ENCODE measurements around the gene EPHA5.
A peak's percentile ranks its signal among the peaks of the same experiment; 100 is the strongest.

EPHA5 gene

DNA sequence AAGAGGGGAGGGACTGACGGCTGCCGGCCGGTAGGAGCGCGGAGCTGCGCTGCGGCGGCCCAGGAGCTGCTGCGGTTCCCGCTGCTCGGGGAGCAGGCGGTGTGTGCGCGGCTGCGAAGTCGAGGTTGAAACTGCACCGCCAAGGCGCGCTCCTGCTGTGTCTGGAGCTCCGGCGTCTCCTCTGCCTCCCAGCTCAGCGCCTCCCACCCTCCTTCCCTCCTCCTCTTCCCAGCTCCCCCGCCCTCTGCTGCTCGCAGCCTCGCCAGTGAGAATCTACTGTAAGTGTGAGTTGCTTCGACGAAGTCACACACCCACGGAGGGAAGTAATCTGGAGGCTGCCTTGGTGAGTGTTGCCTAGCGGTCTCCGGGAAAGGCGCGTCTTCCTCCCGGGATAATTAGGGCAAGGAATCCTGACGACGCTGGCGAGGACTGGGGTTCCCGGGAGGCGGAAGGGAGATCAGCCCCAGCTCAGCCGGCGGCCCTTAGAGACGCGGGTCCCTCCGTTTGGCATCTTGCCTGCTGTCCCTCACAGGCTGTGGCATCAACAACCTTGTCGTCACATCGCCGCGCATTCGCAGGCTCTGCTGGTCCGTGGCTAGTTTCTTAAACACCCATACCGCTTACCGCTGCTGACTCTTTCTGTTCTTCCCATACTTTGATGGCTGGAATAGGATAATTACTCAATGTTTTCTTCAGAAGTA lies at the start of gene EPHA5:
EPHA5 (minus strand) TSS at position 159 of the 701 bp plus-strand sequence. CDS start 747 bp downstream, outside the sequence.
- Histone ChIP-seq H3K4me1 (ENCODE audit: control insufficient read depth, insufficient read depth, low read length) (peaks cover 9% of the 10 kb centered on the region), H3K36me3 (ENCODE audit: control insufficient read depth, insufficient read depth, low read length) (no peaks in the 10 kb centered on the region), H3K4me3 (ENCODE audit: low read length) (peak within 1 kb of the TSS; percentile 27), H3K9ac (ENCODE audit: low read length) (no peak within 1 kb of the TSS), H3K9me3 (ENCODE audit: control insufficient read depth, low read length) (no peaks in the 10 kb centered on the region), H3K27me3 (ENCODE audit: control insufficient read depth, insufficient read depth, low read length) (peaks cover 43% of the 10 kb centered on the region)

DNA sequence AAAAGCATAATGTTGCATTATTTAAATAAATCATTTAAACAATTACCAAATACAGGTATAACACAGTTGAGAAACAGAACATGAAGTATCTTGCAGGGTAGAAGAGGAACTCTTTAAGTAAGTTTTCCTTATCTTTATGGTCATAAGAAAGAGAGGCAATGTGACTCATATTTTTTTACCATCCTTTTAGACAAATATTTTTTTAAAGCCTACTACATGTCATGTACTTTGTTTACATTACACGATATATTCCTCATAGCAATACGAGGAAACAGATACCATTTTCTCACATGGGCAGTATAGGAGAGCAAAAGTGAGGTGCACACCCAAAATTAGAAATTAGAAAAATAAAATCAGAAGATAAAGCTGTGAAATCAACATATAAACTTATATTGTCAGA lies 49.3 kb upstream of the EPHA5 start:
- no peaks in the 10 kb centered on the region for H3K36me3 ChIP-seq (ENCODE audit: control insufficient read depth, insufficient read depth, low read length)
- no peak overlapping the region for H3K4me3 ChIP-seq (ENCODE audit: low read length)
- H3K27me3 ChIP-seq (ENCODE audit: control insufficient read depth, insufficient read depth, low read length): no peaks in the 10 kb centered on the region
- H3K4me1 ChIP-seq (ENCODE audit: control insufficient read depth, insufficient read depth, low read length): no peaks in the 10 kb centered on the region
- H3K9ac ChIP-seq (ENCODE audit: low read length): no peak overlapping the region
- no peaks in the 10 kb centered on the region for H3K9me3 ChIP-seq (ENCODE audit: control insufficient read depth, low read length)

DNA sequence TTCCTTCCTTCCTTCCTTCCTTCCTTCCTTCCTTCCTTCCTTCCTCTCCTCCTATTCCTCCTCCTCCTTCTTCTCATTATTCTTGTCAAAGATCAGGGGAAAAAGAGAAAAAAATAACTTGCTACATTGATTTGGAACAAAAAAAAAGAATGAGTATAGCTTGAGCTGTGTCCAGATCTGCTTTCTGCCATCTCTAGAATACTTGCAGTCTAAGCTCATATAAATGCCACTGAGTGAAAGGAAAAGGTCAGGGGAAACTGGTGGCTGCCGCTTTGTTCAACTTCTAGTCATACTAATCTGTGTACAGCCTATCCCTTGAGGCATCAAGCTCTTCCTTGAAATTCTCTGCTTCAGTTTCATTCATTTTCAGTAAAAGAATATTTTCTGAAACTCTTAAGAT lies 28.3 kb upstream of the EPHA5 start:
- H3K9ac ChIP-seq (ENCODE audit: low read length): no peak overlapping the region
- H3K4me1 ChIP-seq (ENCODE audit: control insufficient read depth, insufficient read depth, low read length): no peaks in the 10 kb centered on the region
- H3K27me3 ChIP-seq (ENCODE audit: control insufficient read depth, insufficient read depth, low read length): no peaks in the 10 kb centered on the region
- H3K4me3 ChIP-seq (ENCODE audit: low read length): no peak overlapping the region
- H3K9me3 ChIP-seq (ENCODE audit: control insufficient read depth, low read length): no peaks in the 10 kb centered on the region
- no peaks in the 10 kb centered on the region for H3K36me3 ChIP-seq (ENCODE audit: control insufficient read depth, insufficient read depth, low read length)

DNA sequence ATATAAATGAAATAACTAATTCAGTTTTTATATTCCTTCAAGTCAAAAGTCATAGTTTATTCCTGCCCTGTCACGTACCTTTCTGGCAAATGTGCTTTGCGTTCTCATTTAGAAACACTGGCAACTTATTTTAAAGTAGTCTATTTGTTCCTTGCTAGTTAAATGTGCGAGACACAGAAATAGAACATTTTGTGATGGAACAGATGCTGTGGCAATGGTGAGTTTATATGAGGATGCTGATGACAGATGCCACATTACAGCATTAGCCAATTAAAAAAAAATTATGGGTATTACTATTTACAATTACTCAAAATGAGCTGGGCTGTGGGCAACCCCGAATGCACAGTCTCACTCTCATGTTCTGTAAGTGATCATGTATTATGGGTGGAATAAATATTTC lies 26.1 kb upstream of the EPHA5 start:
- no peak overlapping the region for H3K4me3 ChIP-seq (ENCODE audit: low read length)
- H3K27me3 ChIP-seq (ENCODE audit: control insufficient read depth, insufficient read depth, low read length): no peaks in the 10 kb centered on the region
- H3K36me3 ChIP-seq (ENCODE audit: control insufficient read depth, insufficient read depth, low read length): no peaks in the 10 kb centered on the region
- H3K9me3 ChIP-seq (ENCODE audit: control insufficient read depth, low read length): no peaks in the 10 kb centered on the region
- no peaks in the 10 kb centered on the region for H3K4me1 ChIP-seq (ENCODE audit: control insufficient read depth, insufficient read depth, low read length)
- no peak overlapping the region for H3K9ac ChIP-seq (ENCODE audit: low read length)

- Histone ChIP-seq H3K4me3 (ENCODE audit: low read length) (no peak overlapping the region), H3K36me3 (ENCODE audit: control insufficient read depth, insufficient read depth, low read length) (no peaks in the 10 kb centered on the region), H3K9me3 (ENCODE audit: control insufficient read depth, low read length) (no peaks in the 10 kb centered on the region), H3K27me3 (ENCODE audit: control insufficient read depth, insufficient read depth, low read length) (peaks cover 43% of the 10 kb centered on the region), H3K9ac (ENCODE audit: low read length) (no peak overlapping the region), H3K4me1 (ENCODE audit: control insufficient read depth, insufficient read depth, low read length) (peaks cover 9% of the 10 kb centered on the region)
These were observed 1.1 kb upstream of the EPHA5 start for GRCh38 chr4:65671372-65671771.

GRCh38 chr4:65670020-65670330 lies 314 bp downstream of the EPHA5 start:
- H3K9me3 ChIP-seq (ENCODE audit: control insufficient read depth, low read length): no peaks in the 10 kb centered on the region

GRCh38 chr4:65669111-65670019 lies 924 bp downstream of the EPHA5 start:
- H3K9me3 ChIP-seq (ENCODE audit: control insufficient read depth, low read length): no peaks in the 10 kb centered on the region
- H3K4me1 ChIP-seq (ENCODE audit: control insufficient read depth, insufficient read depth, low read length): peaks cover 9% of the 10 kb centered on the region
- H3K36me3 ChIP-seq (ENCODE audit: control insufficient read depth, insufficient read depth, low read length): no peaks in the 10 kb centered on the region
- peaks cover 43% of the 10 kb centered on the region for H3K27me3 ChIP-seq (ENCODE audit: control insufficient read depth, insufficient read depth, low read length)
- H3K9ac ChIP-seq (ENCODE audit: low read length): no peak overlapping the region
- H3K4me3 ChIP-seq (ENCODE audit: low read length): peak overlapping the region; percentile 27

More at GRCh38 chr4:65670020-65670330, 314 bp downstream of the EPHA5 start:
- H3K27me3 ChIP-seq (ENCODE audit: control insufficient read depth, insufficient read depth, low read length): peaks cover 43% of the 10 kb centered on the region
- no peak overlapping the region for H3K9ac ChIP-seq (ENCODE audit: low read length)
- peaks cover 9% of the 10 kb centered on the region for H3K4me1 ChIP-seq (ENCODE audit: control insufficient read depth, insufficient read depth, low read length)
- H3K36me3 ChIP-seq (ENCODE audit: control insufficient read depth, insufficient read depth, low read length): no peaks in the 10 kb centered on the region
- H3K4me3 ChIP-seq (ENCODE audit: low read length): peak overlapping the region; percentile 27

DNA sequence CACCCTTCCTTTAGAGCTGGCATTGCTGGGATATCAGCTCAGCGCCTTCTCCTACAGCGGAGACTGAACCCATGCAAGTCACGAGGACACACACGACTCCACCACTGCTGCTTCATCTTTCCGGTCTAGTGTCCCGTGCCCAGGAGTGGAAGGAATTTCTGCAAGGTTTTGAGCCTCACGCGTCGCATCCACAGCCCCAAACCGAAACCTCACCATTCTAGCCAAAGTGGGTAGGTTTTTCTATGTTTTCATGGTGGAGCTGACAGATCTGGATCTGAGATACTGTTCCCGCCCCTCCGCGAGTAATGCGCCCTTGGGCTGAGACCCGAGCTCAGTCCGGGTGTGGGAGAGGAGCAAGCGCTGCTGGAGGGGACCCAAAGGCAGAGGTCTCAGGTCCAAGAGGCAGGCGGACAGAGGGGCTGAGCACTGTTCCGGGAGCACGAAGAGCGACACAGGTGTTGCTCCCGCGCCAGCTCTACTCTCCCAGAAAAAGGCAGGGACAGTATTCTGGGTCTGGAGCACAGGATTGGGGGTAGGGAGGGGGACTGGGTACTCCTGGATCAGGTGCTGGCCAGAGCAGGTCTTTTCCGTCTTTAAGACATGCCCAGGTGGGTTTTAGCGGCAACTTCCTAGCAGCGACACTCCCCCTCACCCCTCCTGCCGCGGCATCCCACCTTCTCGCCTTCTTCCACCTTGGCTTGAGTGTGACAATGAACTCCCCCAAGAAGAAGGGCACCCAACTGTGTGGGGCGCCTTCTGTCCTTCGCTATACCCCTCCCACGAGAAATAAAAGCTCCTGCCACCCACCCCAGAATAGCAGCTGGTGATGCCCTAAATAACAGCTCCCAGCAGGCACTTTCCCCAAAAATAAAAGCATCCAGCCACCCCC lies 1.8 kb downstream of the EPHA5 start:
- peaks cover 43% of the 10 kb centered on the region for H3K27me3 ChIP-seq (ENCODE audit: control insufficient read depth, insufficient read depth, low read length)
- no peak overlapping the region for H3K4me3 ChIP-seq (ENCODE audit: low read length)

GRCh38 chr4:65667506-65668041 lies 2.7 kb downstream of the EPHA5 start:
- peaks cover 9% of the 10 kb centered on the region for H3K4me1 ChIP-seq (ENCODE audit: control insufficient read depth, insufficient read depth, low read length)
- H3K9ac ChIP-seq (ENCODE audit: low read length): no peak overlapping the region
- H3K9me3 ChIP-seq (ENCODE audit: control insufficient read depth, low read length): no peaks in the 10 kb centered on the region
- peaks cover 43% of the 10 kb centered on the region for H3K27me3 ChIP-seq (ENCODE audit: control insufficient read depth, insufficient read depth, low read length)
- no peak overlapping the region for H3K4me3 ChIP-seq (ENCODE audit: low read length)
- no peaks in the 10 kb centered on the region for H3K36me3 ChIP-seq (ENCODE audit: control insufficient read depth, insufficient read depth, low read length)

More for the DNA sequence above, 1.8 kb downstream of the EPHA5 start:
- peaks cover 9% of the 10 kb centered on the region for H3K4me1 ChIP-seq (ENCODE audit: control insufficient read depth, insufficient read depth, low read length)
- H3K9ac ChIP-seq (ENCODE audit: low read length): no peak overlapping the region
- H3K9me3 ChIP-seq (ENCODE audit: control insufficient read depth, low read length): no peaks in the 10 kb centered on the region
- no peaks in the 10 kb centered on the region for H3K36me3 ChIP-seq (ENCODE audit: control insufficient read depth, insufficient read depth, low read length)

DNA sequence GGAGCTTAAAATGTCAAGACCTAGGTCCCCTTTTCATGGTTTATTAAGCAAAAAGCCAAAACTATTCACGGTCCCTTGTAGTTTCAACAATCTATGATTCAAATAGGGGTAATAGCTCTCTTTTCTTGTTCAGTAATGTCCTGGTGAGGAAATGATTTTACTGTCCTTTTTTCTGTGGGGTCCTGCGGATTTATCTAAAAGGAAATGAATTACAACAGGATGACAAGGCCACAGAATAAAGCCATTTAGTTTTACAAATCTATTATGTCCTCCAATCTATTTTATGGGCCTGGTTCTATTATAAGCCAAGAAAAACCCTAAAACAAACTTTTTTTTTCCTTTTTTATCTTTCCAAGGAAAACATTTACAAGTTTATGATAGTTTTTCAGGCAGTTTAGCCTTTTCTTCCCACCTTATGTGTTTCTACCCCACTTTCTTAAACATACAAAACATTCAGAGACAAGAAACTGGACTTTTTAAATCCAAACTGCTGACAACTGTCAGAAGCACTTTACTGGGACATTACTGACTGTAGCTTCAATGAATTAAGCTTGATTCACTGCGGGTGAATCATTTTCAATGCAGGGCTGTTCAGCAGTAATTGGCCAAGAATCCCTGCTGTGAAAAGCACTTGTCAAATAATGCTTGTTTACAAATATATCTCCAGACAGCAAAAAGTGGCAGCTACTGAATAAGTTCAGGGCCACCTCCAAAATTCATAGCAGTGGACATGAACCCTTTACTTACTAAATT lies 4.3 kb downstream of the EPHA5 start:
- peaks cover 9% of the 10 kb centered on the region for H3K4me1 ChIP-seq (ENCODE audit: control insufficient read depth, insufficient read depth, low read length)
- peaks cover 43% of the 10 kb centered on the region for H3K27me3 ChIP-seq (ENCODE audit: control insufficient read depth, insufficient read depth, low read length)
- H3K9me3 ChIP-seq (ENCODE audit: control insufficient read depth, low read length): no peaks in the 10 kb centered on the region
- no peak overlapping the region for H3K4me3 ChIP-seq (ENCODE audit: low read length)
- H3K36me3 ChIP-seq (ENCODE audit: control insufficient read depth, insufficient read depth, low read length): no peaks in the 10 kb centered on the region
- no peak overlapping the region for H3K9ac ChIP-seq (ENCODE audit: low read length)

- Histone ChIP-seq H3K9me3 (ENCODE audit: control insufficient read depth, low read length) (no peaks in the 10 kb centered on the region), H3K4me3 (ENCODE audit: low read length) (no peak overlapping the region), H3K27me3 (ENCODE audit: control insufficient read depth, insufficient read depth, low read length) (no peaks in the 10 kb centered on the region), H3K4me1 (ENCODE audit: control insufficient read depth, insufficient read depth, low read length) (no peaks in the 10 kb centered on the region), H3K9ac (ENCODE audit: low read length) (no peak overlapping the region), H3K36me3 (ENCODE audit: control insufficient read depth, insufficient read depth, low read length) (no peaks in the 10 kb centered on the region)
These were observed 8.8 kb downstream of the EPHA5 start for GRCh38 chr4:65661471-65661870.

Data from mucosa of stomach (tissue), 1 donor.